Subcutaneous preadipocyte (primary cell): ENCODE results near the gene POU4F3. TPM values are rescaled to one million over a fixed set of nuclear protein-coding genes. Genes with fewer than 3 reads are reported as not detected.

Experiments
- total RNA-seq: library from RNA; depleted of rRNA; stranded (reverse); fragments of >200 nt; gene quantifications from 2 replicates; pipeline ENCODE4 v1.2.3, GENCODE V29; 2012

POU4F3 gene
- under 0.01 TPM in 1 of 2 replicates, not detected in the other for total RNA-seq

DNA sequence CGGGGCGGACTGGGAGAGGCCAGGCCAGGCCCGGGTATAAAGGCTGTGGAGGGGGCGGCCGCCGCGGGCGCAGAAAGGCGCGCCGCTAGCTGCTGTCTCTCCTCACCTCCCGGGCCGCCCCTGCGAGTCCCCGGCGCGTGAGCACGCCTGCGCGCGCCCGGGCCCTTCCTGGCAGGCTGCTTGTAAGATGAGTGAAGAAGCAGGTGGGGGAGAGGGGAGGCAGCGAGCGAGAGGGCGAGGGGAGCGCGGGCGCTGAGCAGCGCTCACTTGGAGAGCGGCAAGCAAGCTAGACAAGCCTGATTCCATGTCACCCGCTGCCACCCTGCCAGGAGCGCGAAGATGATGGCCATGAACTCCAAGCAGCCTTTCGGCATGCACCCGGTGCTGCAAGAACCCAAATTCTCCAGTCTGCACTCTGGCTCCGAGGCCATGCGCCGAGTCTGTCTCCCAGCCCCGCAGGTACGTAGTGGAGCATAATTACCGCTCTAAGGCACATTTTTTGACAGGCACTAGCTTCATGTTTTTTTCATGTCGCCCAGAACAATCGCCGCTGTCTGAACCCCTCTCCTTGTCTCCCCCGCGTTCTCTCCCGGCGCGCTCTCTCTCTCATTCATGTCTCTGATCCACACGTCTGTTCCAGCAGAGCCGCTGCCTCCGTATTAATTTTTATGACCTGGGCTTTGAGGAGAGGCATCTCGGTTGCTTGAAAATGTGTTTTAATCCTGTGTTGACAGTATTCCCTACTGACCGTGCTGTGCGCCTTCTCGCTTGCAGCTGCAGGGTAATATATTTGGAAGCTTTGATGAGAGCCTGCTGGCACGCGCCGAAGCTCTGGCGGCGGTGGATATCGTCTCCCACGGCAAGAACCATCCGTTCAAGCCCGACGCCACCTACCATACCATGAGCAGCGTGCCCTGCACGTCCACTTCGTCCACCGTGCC lies at the start of gene POU4F3:
Gene POU4F3 (plus strand): TSS at position 66 of the 941 bp plus-strand sequence. CDS start 274 bp downstream, at position 340.

Other genes starting within 250 kb of the POU4F3 start
- 0.20 TPM in 1 of 2 replicates, not detected in the other for gene PLAC8L1, start 233.3 kb upstream of the POU4F3 start, total RNA-seq
- gene LARS1, start 156.2 kb upstream of the POU4F3 start, total RNA-seq: 149 and 158 TPM in 2 replicates
- gene RBM27, start 135.2 kb upstream of the POU4F3 start, total RNA-seq: 21.7 and 31.7 TPM in 2 replicates
- gene TCERG1, start 108.5 kb downstream of the POU4F3 start, total RNA-seq: 57.3 and 88.6 TPM in 2 replicates
- gene GPR151, start 177.4 kb downstream of the POU4F3 start, total RNA-seq: not detected in 2 replicates